ENCODE data around the gene CALM3. TPM values are rescaled to one million over a fixed set of nuclear protein-coding genes. Genes with fewer than 3 reads are reported as not detected.
A peak's percentile ranks its signal among the peaks of the same experiment; 100 is the strongest.

Gene CALM3
- total RNA-seq, 4 donors from 2014 or later = 128 to 193 (median 163) TPM

DNA sequence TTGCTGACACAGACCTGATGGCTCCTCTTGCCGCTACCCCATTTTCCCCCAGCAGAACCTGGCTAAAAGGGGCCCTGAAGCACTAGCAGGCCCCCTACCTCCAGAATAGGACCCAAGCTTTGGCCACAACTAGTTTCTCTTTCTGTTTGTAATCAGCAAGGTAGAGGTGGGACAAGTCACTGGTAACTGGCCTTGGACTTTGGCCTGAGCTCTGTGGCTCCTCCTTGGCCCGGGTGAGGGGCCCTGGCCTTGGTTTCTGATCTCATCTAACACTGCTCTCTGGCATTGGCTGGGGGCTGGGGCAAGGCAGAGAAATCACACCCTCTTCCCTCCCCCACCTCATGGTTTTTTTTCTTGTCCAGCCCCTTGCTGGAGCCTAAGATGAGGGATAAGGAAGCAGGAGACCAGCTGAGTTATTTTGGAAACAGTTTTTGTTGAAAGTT lies 2.1 kb downstream of the CALM3 start:
- peak overlapping the region in 3 of 4 donors; percentile 92 to 98 (median 98) for H3K27ac ChIP-seq
- peaks cover 0 to 30% of the 10 kb centered on the region in 2 donors for H3K36me3 ChIP-seq
- H3K4me1 ChIP-seq = peaks cover 0 to 72% (median 29%) of the 10 kb centered on the region in 3 donors
- no peak for TF ChIP-seq EP300 (IDR thresholded peaks at IDR 0.05)
- no peak for TF ChIP-seq CTCF (IDR thresholded peaks at IDR 0.05)
- TF ChIP-seq POLR2A (IDR thresholded peaks at IDR 0.05) = no peak
- TF ChIP-seq POLR2AphosphoS5 (IDR thresholded peaks at IDR 0.05) = no peak
- H3K4me3 ChIP-seq = peak overlapping the region in 1 of 2 donors; percentile 98
- H3K27me3 ChIP-seq = no peaks in the 10 kb centered on the region
- no peak for ATAC-seq
- H3K9me3 ChIP-seq = peaks cover 0 to 11% (median 0%) of the 10 kb centered on the region in 3 donors
- WGBS, 2 donors (ENCODE audit: low coverage in 1 of 2) = no CpG with 5 or more reads among the region's 2 CpGs

GRCh38 chr19:46603752-46604231 lies 2.7 kb downstream of the CALM3 start:
- Histone ChIP-seq H3K4me1 (peaks cover 0 to 72% (median 29%) of the 10 kb centered on the region in 3 donors), H3K27ac (peak overlapping the region in 3 of 4 donors; percentile 92 to 98 (median 98)), H3K9me3 (peaks cover 0 to 5% (median 0%) of the 10 kb centered on the region in 3 donors), H3K36me3 (peaks cover 0 to 36% of the 10 kb centered on the region in 2 donors), H3K27me3 (no peaks in the 10 kb centered on the region), H3K4me3 (peak overlapping the region in 1 of 2 donors; percentile 98)
- ATAC-seq = no peak
- no peak for TF ChIP-seq POLR2AphosphoS5 (IDR thresholded peaks at IDR 0.05)
- WGBS, 2 donors (ENCODE audit: low coverage in 1 of 2) = 49% methylated on average over 4 of the region's 9 CpGs; no CpG with 5 or more reads in 1 of the 2 donors

DNA sequence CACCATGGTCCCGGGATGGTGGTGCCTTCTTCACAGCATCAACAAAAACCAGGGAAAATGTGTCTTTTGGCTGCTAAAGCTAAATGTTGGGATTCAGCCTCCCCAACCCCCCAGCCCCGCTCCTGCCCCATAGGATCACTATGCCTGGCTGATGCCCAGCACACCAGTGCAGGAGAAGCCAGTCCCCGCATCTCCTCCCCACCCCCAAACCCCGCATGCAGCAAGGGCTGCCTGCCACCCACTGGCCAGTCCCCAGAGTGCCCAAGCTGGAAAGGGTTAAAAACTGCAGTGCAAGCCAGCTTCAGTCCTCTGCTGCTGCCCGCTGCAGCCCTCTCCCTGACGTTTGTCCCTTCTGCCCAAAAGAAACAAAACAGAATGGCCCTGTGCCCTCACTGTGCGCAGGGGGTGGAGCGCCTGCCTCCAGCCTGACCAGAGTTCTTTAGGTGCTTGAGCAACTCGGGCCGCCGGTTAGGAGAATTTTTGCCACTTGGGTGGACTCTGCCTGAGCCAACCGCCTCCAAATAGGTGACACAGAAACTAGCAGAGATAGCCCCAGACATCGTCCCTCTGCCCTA lies 3.7 kb downstream of the CALM3 start:
- Histone ChIP-seq H3K27ac (peak overlapping the region in 3 of 4 donors; percentile 37 to 98 (median 48)), H3K4me3 (peak overlapping the region in 1 of 2 donors; percentile 19)
- TF ChIP-seq POLR2AphosphoS5 (IDR thresholded peaks at IDR 0.05) (no peak), CTCF (IDR thresholded peaks at IDR 0.05) (no peak), EP300 (IDR thresholded peaks at IDR 0.05) (no peak), POLR2A (IDR thresholded peaks at IDR 0.05) (no peak)

DNA sequence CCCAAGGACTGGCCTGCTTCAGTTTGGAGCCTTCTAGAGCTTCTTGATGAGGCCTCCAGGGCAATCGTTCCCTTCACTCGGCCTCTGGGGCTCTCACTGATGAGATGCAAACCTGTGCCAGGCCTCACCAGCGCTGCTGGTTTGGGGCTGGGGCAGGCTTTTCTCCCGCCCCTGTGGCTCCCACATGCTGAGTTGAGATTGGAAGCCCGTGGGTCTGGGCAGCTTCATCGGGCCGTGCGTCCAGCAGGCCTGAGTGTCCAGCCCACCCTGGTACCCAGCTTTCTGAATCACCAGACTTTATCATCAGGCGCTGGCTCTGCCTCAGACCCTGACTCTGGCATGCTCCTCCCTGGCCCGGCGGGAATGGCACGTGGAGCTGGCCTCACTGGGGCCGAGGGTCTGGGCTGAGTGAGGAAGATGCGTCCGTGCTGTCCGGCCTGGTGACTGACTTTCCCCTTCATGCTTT lies 4.3 kb downstream of the CALM3 start:
- Histone ChIP-seq H3K27ac (peak overlapping the region in 3 of 4 donors; percentile 37 to 98 (median 48)), H3K27me3 (no peaks in the 10 kb centered on the region), H3K9me3 (no peaks in the 10 kb centered on the region), H3K4me1 (peaks cover 0 to 66% (median 29%) of the 10 kb centered on the region in 3 donors), H3K4me3 (peak overlapping the region in 1 of 2 donors; percentile 19), H3K36me3 (peaks cover 0 to 52% of the 10 kb centered on the region in 2 donors)
- WGBS, 2 donors (ENCODE audit: low coverage in 1 of 2) = no CpG with 5 or more reads among the region's 16 CpGs
- no peak for ATAC-seq
- TF ChIP-seq EP300 (IDR thresholded peaks at IDR 0.05) (no peak), POLR2AphosphoS5 (IDR thresholded peaks at IDR 0.05) (no peak), POLR2A (IDR thresholded peaks at IDR 0.05) (no peak), CTCF (IDR thresholded peaks at IDR 0.05) (no peak)

More for the DNA sequence above, 3.7 kb downstream of the CALM3 start:
- Histone ChIP-seq H3K4me1 (peaks cover 0 to 71% (median 29%) of the 10 kb centered on the region in 3 donors), H3K9me3 (no peaks in the 10 kb centered on the region), H3K27me3 (no peaks in the 10 kb centered on the region), H3K36me3 (peaks cover 0 to 46% of the 10 kb centered on the region in 2 donors)
- no peak for ATAC-seq
- WGBS, 2 donors (ENCODE audit: low coverage in 1 of 2) = 47% methylated on average over 3 of the region's 13 CpGs; no CpG with 5 or more reads in 1 of the 2 donors

DNA sequence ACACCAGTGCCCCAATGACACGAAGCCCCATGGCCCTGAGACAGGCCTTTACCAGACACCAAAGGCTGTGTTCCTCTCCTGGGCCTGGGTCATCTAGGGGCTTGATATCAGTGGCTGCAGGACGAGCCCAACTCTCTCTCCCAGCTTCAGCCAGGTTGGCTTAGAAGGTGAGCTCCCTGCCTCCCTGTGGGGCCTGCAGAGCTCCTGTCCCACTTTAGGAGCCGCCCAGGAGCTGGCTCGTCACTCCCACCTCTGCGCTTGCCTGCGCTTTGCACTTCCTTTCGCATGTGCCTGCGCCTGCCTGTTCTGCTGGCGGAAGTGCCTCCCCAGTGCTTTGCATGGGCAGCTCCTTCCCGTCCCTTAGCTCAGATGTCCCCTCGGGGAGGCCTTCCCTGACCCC lies 4.9 kb downstream of the CALM3 start:
- no peaks in the 10 kb centered on the region for H3K27me3 ChIP-seq
- 79 to 86% methylated on average over 2 to 10 of the region's 11 CpGs for WGBS, 2 donors (ENCODE audit: low coverage in 1 of 2)
- TF ChIP-seq CTCF (IDR thresholded peaks at IDR 0.05) (no peak), EP300 (IDR thresholded peaks at IDR 0.05) (no peak), POLR2A (IDR thresholded peaks at IDR 0.05) (no peak), POLR2AphosphoS5 (IDR thresholded peaks at IDR 0.05) (no peak)
- no peak for ATAC-seq
- peak overlapping the region in 2 of 4 donors; percentile 37 to 98 for H3K27ac ChIP-seq
- peaks cover 0 to 65% (median 29%) of the 10 kb centered on the region in 3 donors for H3K4me1 ChIP-seq
- peaks cover 0 to 53% of the 10 kb centered on the region in 2 donors for H3K36me3 ChIP-seq
- H3K9me3 ChIP-seq = no peaks in the 10 kb centered on the region
- no peak overlapping the region for H3K4me3 ChIP-seq
